ENCODE results near the gene MUC5B.

- no peak for TF ChIP-seq CTCF (IDR thresholded peaks at IDR 0.05)
- no peak for TF ChIP-seq POLR2A (IDR thresholded peaks at IDR 0.05)
Measured at GRCh38 chr11:1180947-1181391, 41.9 kb upstream of the MUC5B start.
